WTC11 (cell line): ENCODE measurements around the gene RALA. TPM values are rescaled to one million over a fixed set of nuclear protein-coding genes. Genes with fewer than 3 reads are reported as not detected.

ENCODE experiments used
- ATF1 ChIP-seq: sonication (generic); formaldehyde crosslinking; IDR thresholded peaks from 2 replicates; pipeline ENCODE4 v1.8.1; 2023; ENCODE audit warnings: mild to moderate bottlenecking, moderate library complexity, missing genetic modification reagents
- HMGA2 ChIP-seq: fragments of 250-450 bp; sonication (Bioruptor Pico); IDR thresholded peaks from 2 replicates; pipeline ENCODE4 v1.4.0; 2021; ENCODE audit warnings: mild to moderate bottlenecking, moderate library complexity
- NR1H2 ChIP-seq: sonication (generic); formaldehyde crosslinking; IDR thresholded peaks from 2 replicates; pipeline ENCODE4 v1.9.0; 2021; ENCODE audit warnings: mild to moderate bottlenecking, moderate library complexity, missing genetic modification reagents
- OVOL2 ChIP-seq: fragments of 250-450 bp; sonication (Bioruptor Pico); IDR thresholded peaks from 2 replicates; pipeline ENCODE4 v1.9.0; 2021; ENCODE audit warnings: mild to moderate bottlenecking, borderline replicate concordance
- PRRX2 ChIP-seq: fragments of 250-450 bp; sonication (Bioruptor Pico); IDR thresholded peaks from 2 replicates; pipeline ENCODE4 v1.8.0; 2021; ENCODE audit warnings: mild to moderate bottlenecking
- SP1 ChIP-seq: sonication (generic); formaldehyde crosslinking; conservative IDR thresholded peaks from 2 replicates; pipeline ENCODE4 v1.8.1; 2022; ENCODE audit warnings: missing genetic modification reagents
- ZNF423 ChIP-seq: fragments of 250-450 bp; sonication (Bioruptor Pico); IDR thresholded peaks from 2 replicates; pipeline ENCODE4 v2.1.2; 2022; ENCODE audit warnings: mild to moderate bottlenecking, moderate library complexity
- ZNF671 ChIP-seq: fragments of 250-450 bp; sonication (Bioruptor Pico); IDR thresholded peaks from 2 replicates; pipeline ENCODE4 v1.8.0; 2021; ENCODE audit warnings: mild to moderate bottlenecking
- total RNA-seq: library from RNA; stranded (reverse); gene quantifications from 3 replicates; pipeline ENCODE4 v1.2.3, GENCODE V29; 2021
- TF ChIP-seq, protein P1 (sequence below): fragments of 200-600 bp; IDR thresholded peaks from 2 replicates; pipeline ENCODE4 v1.8.0; 2022; ENCODE audit warnings: antibody characterized with exemption
- TF ChIP-seq, protein P2 (sequence below): fragments of 250-450 bp; sonication (Bioruptor Pico); IDR thresholded peaks from 2 replicates; pipeline ENCODE4 v1.8.0; 2021; ENCODE audit warnings: mild to moderate bottlenecking
- TF ChIP-seq, protein P3 (sequence below): sonication (generic); formaldehyde crosslinking; IDR thresholded peaks from 2 replicates; pipeline ENCODE4 v1.8.1; 2022; ENCODE audit warnings: low read depth, missing genetic modification reagents, borderline replicate concordance
- TF ChIP-seq, protein P4 (sequence below): fragments of 250-450 bp; sonication (Bioruptor Pico); conservative IDR thresholded peaks from 2 replicates; pipeline ENCODE4 v1.9.0; 2021; ENCODE audit warnings: mild to moderate bottlenecking
- TF ChIP-seq, protein P5 (sequence below): sonication (generic); formaldehyde crosslinking; IDR thresholded peaks from 2 replicates; pipeline ENCODE4 v1.8.0; 2023; ENCODE audit warnings: missing genetic modification reagents
- TF ChIP-seq, protein P6 (sequence below): sonication (generic); formaldehyde crosslinking; IDR thresholded peaks from 2 replicates; pipeline ENCODE4 v1.8.0; 2022; ENCODE audit warnings: mild to moderate bottlenecking, missing genetic modification reagents
- TF ChIP-seq, protein P7 (sequence below): sonication (generic); formaldehyde crosslinking; IDR thresholded peaks from 2 replicates; pipeline ENCODE4 v1.8.1; 2022; ENCODE audit warnings: mild to moderate bottlenecking, moderate library complexity, missing genetic modification reagents
- TF ChIP-seq, protein P8 (sequence below): sonication (generic); formaldehyde crosslinking; IDR thresholded peaks from 2 replicates; pipeline ENCODE4 v1.8.1; 2023; ENCODE audit warnings: mild to moderate bottlenecking, missing genetic modification reagents, borderline replicate concordance
- TF ChIP-seq, protein P9 (sequence below): sonication (generic); formaldehyde crosslinking; IDR thresholded peaks from 2 replicates; pipeline ENCODE4 v1.8.1; 2023; ENCODE audit warnings: mild to moderate bottlenecking, moderate library complexity, missing genetic modification reagents

The RALA gene
- total RNA-seq, 1 experiment from 2014 or later, result 57.3 TPM

DNA sequence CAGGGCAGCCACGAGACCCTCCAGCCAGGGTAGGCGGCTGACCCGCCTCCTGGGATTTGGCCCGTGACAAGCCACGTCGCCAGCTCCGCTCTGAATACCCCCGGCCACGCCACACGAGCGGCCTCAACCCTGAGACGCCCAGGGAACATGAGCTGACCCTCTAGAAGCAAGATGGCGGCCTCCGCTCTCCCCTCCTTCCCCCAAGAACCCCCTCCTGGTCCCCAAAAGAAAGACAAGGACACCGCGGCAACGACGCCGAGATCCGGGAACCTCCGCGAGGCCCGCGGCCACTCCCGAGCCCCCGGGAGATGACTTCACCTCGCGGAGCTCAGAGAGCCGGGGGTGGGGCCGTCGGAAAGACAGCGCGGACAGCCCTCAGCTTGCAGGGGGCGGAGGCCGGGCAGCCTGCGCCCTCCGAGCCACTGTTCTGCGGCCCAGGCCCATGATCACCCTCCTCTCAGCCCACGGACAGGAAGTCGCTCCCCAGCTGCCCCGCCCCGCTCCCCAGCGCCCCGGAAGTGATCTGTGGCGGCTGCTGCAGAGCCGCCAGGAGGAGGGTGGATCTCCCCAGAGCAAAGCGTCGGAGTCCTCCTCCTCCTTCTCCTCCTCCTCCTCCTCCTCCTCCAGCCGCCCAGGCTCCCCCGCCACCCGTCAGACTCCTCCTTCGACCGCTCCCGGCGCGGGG lies at the start of gene RALA (continued):
- TF ChIP-seq, protein P1, sequence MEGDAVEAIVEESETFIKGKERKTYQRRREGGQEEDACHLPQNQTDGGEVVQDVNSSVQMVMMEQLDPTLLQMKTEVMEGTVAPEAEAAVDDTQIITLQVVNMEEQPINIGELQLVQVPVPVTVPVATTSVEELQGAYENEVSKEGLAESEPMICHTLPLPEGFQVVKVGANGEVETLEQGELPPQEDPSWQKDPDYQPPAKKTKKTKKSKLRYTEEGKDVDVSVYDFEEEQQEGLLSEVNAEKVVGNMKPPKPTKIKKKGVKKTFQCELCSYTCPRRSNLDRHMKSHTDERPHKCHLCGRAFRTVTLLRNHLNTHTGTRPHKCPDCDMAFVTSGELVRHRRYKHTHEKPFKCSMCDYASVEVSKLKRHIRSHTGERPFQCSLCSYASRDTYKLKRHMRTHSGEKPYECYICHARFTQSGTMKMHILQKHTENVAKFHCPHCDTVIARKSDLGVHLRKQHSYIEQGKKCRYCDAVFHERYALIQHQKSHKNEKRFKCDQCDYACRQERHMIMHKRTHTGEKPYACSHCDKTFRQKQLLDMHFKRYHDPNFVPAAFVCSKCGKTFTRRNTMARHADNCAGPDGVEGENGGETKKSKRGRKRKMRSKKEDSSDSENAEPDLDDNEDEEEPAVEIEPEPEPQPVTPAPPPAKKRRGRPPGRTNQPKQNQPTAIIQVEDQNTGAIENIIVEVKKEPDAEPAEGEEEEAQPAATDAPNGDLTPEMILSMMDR, result no peak
- TF ChIP-seq, protein P2, sequence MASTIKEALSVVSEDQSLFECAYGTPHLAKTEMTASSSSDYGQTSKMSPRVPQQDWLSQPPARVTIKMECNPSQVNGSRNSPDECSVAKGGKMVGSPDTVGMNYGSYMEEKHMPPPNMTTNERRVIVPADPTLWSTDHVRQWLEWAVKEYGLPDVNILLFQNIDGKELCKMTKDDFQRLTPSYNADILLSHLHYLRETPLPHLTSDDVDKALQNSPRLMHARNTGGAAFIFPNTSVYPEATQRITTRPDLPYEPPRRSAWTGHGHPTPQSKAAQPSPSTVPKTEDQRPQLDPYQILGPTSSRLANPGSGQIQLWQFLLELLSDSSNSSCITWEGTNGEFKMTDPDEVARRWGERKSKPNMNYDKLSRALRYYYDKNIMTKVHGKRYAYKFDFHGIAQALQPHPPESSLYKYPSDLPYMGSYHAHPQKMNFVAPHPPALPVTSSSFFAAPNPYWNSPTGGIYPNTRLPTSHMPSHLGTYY (CRISPR knock-in tag), result no peak
- TF ChIP-seq, protein P3, sequence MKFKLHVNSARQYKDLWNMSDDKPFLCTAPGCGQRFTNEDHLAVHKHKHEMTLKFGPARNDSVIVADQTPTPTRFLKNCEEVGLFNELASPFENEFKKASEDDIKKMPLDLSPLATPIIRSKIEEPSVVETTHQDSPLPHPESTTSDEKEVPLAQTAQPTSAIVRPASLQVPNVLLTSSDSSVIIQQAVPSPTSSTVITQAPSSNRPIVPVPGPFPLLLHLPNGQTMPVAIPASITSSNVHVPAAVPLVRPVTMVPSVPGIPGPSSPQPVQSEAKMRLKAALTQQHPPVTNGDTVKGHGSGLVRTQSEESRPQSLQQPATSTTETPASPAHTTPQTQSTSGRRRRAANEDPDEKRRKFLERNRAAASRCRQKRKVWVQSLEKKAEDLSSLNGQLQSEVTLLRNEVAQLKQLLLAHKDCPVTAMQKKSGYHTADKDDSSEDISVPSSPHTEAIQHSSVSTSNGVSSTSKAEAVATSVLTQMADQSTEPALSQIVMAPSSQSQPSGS, result no peak
- TF ChIP-seq, protein P4, sequence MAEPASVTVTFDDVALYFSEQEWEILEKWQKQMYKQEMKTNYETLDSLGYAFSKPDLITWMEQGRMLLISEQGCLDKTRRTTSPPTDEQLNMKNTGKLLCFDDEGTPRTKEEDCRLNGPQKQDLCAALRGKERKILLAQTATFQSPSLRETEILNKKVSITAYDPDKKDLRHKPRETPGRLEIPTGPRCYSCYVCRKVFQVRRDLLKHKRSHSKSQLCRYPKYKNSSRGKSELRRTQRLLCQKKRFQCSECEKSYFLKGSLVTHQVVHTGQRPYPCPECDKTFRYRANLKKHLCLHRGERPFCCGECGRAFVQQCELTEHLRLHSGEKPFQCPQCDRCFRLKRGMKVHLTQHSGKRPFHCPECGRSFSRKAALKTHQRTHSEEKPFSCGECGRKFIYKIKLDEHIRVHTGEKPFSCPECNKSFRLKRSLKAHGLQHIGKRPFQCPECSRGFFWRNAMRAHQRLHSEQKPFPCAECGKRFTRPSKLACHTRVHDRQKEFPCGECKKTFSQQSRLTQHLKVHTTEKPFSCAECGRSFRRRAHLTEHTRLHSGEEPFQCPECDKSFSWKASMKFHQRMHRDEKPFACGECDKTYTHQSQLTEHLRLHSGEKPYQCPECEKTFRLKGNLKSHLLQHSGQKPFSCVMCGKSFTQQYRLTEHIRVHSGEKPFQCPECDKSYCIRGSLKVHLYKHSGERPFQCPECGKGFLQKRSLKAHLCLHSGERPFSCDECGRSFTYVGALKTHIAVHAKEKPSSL (CRISPR knock-in tag), result no peak
- no peak for TF ChIP-seq NR1H2 (CRISPR knock-in tag)
- TF ChIP-seq, protein P5, sequence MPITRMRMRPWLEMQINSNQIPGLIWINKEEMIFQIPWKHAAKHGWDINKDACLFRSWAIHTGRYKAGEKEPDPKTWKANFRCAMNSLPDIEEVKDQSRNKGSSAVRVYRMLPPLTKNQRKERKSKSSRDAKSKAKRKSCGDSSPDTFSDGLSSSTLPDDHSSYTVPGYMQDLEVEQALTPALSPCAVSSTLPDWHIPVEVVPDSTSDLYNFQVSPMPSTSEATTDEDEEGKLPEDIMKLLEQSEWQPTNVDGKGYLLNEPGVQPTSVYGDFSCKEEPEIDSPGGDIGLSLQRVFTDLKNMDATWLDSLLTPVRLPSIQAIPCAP (CRISPR knock-in tag), result no peak
- TF ChIP-seq, protein P6, sequence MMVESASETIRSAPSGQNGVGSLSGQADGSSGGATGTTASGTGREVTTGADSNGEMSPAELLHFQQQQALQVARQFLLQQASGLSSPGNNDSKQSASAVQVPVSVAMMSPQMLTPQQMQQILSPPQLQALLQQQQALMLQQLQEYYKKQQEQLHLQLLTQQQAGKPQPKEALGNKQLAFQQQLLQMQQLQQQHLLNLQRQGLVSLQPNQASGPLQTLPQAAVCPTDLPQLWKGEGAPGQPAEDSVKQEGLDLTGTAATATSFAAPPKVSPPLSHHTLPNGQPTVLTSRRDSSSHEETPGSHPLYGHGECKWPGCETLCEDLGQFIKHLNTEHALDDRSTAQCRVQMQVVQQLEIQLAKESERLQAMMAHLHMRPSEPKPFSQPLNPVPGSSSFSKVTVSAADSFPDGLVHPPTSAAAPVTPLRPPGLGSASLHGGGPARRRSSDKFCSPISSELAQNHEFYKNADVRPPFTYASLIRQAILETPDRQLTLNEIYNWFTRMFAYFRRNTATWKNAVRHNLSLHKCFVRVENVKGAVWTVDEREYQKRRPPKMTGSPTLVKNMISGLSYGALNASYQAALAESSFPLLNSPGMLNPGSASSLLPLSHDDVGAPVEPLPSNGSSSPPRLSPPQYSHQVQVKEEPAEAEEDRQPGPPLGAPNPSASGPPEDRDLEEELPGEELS (CRISPR knock-in tag), result no peak
- TF ChIP-seq, protein P7, sequence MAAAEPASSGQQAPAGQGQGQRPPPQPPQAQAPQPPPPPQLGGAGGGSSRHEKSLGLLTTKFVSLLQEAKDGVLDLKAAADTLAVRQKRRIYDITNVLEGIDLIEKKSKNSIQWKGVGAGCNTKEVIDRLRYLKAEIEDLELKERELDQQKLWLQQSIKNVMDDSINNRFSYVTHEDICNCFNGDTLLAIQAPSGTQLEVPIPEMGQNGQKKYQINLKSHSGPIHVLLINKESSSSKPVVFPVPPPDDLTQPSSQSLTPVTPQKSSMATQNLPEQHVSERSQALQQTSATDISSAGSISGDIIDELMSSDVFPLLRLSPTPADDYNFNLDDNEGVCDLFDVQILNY (CRISPR knock-in tag), result no peak
- no peak for TF ChIP-seq ZNF423 (CRISPR knock-in tag)
- TF ChIP-seq ATF1, result no peak
- TF ChIP-seq, protein P8, sequence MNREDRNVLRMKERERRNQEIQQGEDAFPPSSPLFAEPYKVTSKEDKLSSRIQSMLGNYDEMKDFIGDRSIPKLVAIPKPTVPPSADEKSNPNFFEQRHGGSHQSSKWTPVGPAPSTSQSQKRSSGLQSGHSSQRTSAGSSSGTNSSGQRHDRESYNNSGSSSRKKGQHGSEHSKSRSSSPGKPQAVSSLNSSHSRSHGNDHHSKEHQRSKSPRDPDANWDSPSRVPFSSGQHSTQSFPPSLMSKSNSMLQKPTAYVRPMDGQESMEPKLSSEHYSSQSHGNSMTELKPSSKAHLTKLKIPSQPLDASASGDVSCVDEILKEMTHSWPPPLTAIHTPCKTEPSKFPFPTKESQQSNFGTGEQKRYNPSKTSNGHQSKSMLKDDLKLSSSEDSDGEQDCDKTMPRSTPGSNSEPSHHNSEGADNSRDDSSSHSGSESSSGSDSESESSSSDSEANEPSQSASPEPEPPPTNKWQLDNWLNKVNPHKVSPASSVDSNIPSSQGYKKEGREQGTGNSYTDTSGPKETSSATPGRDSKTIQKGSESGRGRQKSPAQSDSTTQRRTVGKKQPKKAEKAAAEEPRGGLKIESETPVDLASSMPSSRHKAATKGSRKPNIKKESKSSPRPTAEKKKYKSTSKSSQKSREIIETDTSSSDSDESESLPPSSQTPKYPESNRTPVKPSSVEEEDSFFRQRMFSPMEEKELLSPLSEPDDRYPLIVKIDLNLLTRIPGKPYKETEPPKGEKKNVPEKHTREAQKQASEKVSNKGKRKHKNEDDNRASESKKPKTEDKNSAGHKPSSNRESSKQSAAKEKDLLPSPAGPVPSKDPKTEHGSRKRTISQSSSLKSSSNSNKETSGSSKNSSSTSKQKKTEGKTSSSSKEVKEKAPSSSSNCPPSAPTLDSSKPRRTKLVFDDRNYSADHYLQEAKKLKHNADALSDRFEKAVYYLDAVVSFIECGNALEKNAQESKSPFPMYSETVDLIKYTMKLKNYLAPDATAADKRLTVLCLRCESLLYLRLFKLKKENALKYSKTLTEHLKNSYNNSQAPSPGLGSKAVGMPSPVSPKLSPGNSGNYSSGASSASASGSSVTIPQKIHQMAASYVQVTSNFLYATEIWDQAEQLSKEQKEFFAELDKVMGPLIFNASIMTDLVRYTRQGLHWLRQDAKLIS (CRISPR knock-in tag), result no peak
- TF ChIP-seq PRRX2 (CRISPR knock-in tag), result no peak
- no peak for TF ChIP-seq HMGA2
- TF ChIP-seq ZNF671 (CRISPR knock-in tag), result no peak
- TF ChIP-seq, protein P9, sequence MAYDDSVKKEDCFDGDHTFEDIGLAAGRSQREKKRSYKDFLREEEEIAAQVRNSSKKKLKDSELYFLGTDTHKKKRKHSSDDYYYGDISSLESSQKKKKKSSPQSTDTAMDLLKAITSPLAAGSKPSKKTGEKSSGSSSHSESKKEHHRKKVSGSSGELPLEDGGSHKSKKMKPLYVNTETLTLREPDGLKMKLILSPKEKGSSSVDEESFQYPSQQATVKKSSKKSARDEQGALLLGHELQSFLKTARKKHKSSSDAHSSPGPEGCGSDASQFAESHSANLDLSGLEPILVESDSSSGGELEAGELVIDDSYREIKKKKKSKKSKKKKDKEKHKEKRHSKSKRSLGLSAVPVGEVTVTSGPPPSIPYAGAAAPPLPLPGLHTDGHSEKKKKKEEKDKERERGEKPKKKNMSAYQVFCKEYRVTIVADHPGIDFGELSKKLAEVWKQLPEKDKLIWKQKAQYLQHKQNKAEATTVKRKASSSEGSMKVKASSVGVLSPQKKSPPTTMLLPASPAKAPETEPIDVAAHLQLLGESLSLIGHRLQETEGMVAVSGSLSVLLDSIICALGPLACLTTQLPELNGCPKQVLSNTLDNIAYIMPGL (CRISPR knock-in tag), result peak; percentile 23; the same call in 1 of the 2 replicates
- TF ChIP-seq OVOL2 (CRISPR knock-in tag), result no peak
- peak; percentile 79; the same call in 1 of the 2 replicates for TF ChIP-seq SP1 (CRISPR knock-in tag)
